ENCODE measurements around the gene CFAP100. TPM values are rescaled to one million over a fixed set of nuclear protein-coding genes. Genes with fewer than 3 reads are reported as not detected.

The CFAP100 gene
- total RNA-seq, 1 experiment from 2014 or later: not detected

DNA sequence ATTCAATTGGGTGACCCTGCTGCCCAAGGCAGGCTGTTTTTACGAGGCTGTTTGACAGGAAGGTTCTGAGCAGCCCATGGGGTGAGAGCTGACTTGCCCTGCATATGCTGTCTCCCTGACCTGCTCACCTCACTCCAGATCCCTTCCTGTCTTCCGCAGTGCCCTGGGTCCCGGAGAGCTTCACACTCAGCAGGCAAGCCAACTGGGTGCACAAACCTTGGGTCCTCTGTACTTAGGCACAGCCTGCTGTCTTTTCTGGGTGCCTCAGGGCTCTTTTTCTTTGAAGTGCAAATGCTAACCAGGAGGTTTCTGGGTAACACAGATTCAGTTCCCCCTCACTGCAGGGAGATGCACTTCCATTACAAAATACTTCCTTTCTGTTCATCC lies 48.1 kb downstream of the CFAP100 start:
- DNase-seq (ENCODE audit: low read depth, low spot score): no peak
- in situ Hi-C loops (cut with HindIII; ENCODE audit: low pct_unique_long_range_greater_than_20kb, low sequenced_read_pairs): no loop called here

DNA sequence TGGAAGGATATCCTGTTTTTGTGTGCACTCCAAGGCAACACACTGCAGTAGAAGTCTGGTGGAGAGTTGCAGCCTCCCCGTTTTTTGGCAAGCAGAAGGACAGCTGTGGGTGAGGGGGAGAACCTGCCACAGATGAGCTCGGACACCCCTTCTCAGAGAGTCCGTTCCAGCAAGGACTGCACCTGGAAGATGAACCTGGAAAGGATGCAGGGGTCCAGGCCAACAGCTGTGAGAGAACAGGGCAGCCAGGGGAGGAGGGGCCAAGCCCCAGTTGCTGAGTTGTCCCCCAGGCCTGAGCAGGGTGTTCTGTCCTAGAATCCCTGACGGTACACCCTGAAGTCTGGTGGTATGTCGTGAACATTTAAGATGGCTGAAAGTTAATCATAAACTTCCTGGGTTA lies 50.8 kb downstream of the CFAP100 start:
- in situ Hi-C loops (cut with HindIII; ENCODE audit: low pct_unique_long_range_greater_than_20kb, low sequenced_read_pairs): no loop called here
- no peak for DNase-seq (ENCODE audit: low read depth, low spot score)

DNA sequence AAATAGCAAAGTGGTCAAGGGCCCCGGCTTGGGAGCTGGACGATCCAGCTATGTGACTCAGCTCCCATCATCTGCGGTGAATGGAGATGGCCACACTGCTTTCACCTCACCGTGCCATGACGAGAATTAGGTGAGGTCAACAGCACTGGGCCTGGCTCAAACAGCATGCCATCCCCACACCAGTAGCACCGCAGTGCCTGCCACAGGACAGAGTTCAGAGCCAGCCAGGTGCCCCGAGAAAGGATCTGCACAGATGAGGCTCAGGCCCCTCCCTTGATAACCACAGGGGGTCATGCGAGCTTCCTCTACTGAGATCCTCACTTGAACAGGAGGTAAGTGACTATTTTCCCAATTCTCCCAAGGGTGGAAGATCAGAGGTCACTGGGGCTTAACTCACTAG lies 51.6 kb downstream of the CFAP100 start:
- no peak for DNase-seq (ENCODE audit: low read depth, low spot score)
- in situ Hi-C loops (cut with HindIII; ENCODE audit: low pct_unique_long_range_greater_than_20kb, low sequenced_read_pairs): no loop called here

DNA sequence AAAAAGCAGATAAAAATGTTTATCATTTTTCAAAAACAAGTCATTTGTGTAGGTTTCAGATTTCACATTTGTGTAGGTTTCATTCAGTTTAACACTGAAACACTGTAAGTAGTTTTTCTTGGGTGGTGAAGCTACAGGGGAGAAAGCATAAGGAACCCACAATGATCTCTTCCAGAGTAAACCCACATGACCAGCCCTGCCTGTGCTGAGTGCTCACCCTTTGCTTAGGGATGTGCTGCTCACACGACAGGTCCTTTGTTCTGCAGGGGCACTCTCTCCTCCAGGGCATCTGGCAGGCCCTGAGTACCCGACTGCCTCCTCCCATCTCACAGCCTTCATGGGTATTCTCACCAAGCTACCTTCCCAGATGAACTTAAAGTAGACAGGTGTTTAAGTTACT lies 52.1 kb downstream of the CFAP100 start:
- peak; percentile 10 for DNase-seq (ENCODE audit: low read depth, low spot score)

DNA sequence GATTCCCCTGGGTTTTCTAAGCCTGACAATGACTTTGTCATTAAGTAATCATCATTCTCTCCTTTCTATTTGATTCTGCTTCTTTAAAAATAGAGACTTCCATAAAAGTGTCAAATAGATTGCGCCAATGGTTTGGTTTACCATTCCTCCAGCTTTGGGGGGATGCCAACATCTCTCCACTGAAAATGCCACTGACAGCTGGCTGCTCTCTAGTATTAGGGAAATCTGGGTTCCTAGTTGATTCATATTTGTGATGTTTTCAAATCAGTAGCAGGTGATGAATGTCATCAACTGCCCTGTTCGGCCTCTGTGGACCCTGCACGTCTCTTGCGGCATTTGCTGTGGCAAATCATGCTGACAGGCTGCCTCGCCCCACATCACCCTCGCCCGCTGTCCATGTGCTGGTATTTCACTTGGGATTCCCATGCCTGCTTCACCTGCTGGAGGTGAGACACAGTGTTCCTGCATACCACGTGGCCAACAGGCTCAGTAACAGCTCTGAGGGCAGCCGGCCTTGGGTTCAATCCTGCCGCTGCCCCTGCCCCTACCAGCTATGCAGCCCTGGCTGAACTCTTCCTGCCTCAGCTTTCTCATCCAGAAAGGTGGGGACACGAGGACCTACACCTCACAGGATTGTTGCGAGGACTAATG lies 52.9 kb downstream of the CFAP100 start:
- in situ Hi-C loops (cut with HindIII; ENCODE audit: low pct_unique_long_range_greater_than_20kb, low sequenced_read_pairs): no loop called here
- DNase-seq (ENCODE audit: low read depth, low spot score): no peak

More for the DNA sequence above, 52.1 kb downstream of the CFAP100 start:
- in situ Hi-C loops (cut with HindIII; ENCODE audit: low pct_unique_long_range_greater_than_20kb, low sequenced_read_pairs): no loop called here

DNA sequence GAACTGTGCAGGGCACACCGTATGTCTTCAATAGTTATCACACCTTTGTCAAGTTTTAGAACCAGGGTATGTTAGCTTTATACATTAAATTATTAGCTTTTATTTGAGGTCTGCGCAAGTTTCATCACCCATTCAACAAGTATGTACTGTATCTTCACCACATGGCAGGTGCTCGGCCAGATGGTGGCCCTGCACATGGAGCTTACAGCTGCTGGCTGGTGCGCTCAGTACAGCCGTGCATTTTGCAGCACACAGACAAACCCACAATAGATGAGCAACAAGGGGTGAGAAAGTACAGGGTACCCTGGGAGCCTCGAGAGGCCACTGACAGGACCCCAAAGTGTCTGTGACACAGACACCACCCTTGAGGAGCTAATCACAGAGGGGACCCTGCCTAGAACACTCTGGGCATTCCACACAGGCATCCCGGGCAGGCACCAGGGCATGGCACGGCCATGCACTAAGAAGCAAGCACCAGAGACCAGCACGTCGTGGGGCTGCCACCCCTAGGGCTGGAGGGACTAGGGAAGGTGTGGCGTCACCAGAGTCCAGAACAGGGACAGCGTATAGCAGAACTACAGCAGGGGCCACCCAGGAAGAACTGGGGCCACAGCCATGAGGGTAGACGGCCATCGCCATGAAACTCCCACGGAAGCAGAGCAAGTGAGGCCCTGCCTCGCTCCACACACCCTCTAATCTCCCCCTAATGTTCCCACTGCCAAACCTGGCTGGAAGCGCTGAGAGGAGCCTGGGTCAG lies 53.6 kb downstream of the CFAP100 start:
- DNase-seq (ENCODE audit: low read depth, low spot score): no peak
- in situ Hi-C loops (cut with HindIII; ENCODE audit: low pct_unique_long_range_greater_than_20kb, low sequenced_read_pairs): no loop called here

DNA sequence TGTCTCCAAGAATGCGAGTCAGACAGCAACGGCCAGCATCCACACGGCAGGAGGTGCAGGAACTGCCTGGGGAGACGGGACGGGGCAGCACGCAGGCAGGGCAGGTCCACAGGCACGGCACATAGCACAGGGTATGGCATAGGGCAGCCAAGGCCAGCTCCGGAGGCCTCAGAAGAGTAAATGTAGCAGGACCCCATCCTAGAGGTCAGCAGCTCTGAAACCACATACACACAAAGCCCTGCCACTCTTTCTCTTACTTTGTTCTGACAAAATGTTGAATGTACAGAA lies 54.1 kb downstream of the CFAP100 start:
- in situ Hi-C loops (cut with HindIII; ENCODE audit: low pct_unique_long_range_greater_than_20kb, low sequenced_read_pairs): no loop called here
- no peak for DNase-seq (ENCODE audit: low read depth, low spot score)

DNA sequence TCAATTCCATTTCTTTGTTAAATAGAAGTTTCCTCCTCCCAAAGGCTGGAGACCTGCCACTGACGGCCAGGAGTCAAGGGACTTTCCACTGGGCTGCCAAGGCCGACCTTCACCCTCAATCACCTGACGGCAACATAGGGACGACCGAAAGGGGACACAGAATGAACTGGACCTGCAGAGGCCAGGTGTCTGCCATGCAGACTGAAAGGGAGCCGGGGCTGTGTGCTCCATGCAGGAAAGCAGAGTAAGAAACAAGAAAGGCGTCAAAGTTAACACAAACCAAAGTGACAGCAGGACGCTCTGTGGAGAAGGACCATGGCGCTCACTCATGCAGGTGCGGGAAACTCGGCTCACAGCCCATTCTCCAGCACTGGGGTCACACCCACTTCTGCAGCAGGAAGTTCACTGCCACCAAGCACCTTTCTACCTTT lies 54.9 kb downstream of the CFAP100 start:
- no peak for DNase-seq (ENCODE audit: low read depth, low spot score)
- in situ Hi-C loops (cut with HindIII; ENCODE audit: low pct_unique_long_range_greater_than_20kb, low sequenced_read_pairs): no loop called here

DNA sequence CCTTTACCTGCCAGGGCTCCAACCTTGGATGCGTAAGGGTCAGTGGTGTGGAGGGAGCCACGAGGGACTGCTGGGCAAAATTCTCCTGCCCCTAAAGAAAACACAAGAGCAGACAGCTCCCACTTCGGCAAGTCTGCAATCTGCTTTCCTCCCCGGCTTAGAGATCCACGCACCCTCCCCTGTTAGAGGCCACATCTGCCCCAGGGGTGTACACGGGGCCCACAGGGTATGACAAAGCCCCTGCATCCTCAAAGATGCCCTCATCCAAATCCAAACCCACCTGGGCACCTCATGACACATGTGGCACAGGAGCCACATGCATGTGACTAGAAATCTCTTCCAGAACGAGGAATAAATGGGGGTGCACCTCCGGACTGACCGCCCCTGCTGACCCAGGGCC lies 55.5 kb downstream of the CFAP100 start:
- no peak for DNase-seq (ENCODE audit: low read depth, low spot score)
- in situ Hi-C loops (cut with HindIII; ENCODE audit: low pct_unique_long_range_greater_than_20kb, low sequenced_read_pairs): no loop called here

DNA sequence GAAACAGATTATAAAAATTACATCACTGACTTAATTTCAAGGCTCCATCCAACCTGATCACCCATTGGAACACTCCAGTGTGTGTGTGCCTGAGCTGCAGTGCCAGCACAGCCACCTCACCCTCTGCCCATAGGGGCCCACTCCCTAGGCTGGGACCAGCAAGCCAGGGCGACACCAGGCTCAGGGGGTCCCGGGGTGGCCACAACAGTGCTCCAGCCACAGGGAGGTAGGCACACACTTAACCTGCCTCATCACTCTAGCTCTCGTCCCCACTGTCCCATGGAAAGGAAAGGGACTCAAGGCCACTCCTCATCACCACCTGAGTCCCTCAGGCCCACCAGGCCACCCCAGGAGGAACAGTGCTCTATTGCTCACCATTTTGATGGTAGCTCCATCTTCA lies 56.0 kb downstream of the CFAP100 start:
- in situ Hi-C loops (cut with HindIII; ENCODE audit: low pct_unique_long_range_greater_than_20kb, low sequenced_read_pairs): no loop called here
- no peak for DNase-seq (ENCODE audit: low read depth, low spot score)

DNA sequence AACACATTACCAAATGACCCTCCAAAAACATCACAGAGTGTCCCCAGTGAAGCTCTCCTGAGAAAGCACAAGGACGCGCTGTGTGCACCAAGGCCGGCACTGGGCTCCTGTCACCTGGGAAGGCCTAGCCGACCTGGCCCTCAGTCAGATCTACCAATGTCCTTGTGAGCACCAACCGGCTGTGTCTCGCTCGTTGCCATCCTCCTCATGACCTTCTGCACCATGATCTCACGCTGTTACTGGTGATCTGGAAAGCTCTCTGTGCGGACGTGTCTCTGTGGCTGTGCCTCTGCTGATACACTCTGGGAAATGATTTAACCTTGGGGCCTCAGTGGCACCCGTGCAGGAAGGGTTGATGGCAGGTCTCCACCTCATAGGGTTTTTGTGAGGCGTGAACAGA lies 56.8 kb downstream of the CFAP100 start:
- DNase-seq (ENCODE audit: low read depth, low spot score): no peak
- in situ Hi-C loops (cut with HindIII; ENCODE audit: low pct_unique_long_range_greater_than_20kb, low sequenced_read_pairs): no loop called here

DNA sequence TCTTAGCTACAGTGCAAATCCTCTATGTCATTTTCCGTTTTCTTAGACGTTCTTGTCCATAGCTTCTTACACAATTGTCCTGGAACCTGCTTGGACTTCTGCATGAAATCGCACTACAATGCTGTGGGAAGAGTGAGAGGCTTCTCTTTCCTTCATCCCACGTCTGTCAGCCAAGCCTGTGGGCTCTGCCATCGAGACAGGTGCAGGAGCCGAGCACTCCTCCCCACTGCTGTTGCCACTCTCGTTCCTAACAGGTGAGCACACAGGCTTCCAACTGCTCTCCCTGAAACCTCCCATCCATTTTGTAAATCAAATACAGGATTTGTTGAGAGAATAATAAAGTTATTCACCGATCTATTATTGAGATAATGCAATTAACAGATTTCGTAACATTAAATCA lies 57.5 kb downstream of the CFAP100 start:
- in situ Hi-C loops (cut with HindIII; ENCODE audit: low pct_unique_long_range_greater_than_20kb, low sequenced_read_pairs): no loop called here

DNA sequence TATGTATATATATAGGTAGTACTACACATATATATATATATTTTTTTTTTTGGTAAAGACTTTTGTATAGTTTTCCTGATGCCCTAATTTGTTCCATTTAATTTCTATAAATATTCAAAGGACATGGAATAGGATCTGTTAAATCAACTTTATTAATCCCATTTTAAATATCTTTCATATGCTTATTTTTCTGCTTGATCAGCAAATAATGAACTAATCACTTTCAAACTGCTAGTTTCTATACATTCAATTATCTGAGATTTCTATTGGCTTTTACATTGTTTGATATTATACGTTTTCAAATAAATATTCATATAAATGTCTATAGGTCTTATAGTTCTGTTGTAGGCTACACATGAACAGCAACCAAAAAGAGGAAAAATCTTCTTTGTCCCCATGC lies 59.3 kb downstream of the CFAP100 start:
- no peak for DNase-seq (ENCODE audit: low read depth, low spot score)
- in situ Hi-C loops (cut with HindIII; ENCODE audit: low pct_unique_long_range_greater_than_20kb, low sequenced_read_pairs): no loop called here

More for the DNA sequence above, 57.5 kb downstream of the CFAP100 start:
- DNase-seq (ENCODE audit: low read depth, low spot score): no peak

DNA sequence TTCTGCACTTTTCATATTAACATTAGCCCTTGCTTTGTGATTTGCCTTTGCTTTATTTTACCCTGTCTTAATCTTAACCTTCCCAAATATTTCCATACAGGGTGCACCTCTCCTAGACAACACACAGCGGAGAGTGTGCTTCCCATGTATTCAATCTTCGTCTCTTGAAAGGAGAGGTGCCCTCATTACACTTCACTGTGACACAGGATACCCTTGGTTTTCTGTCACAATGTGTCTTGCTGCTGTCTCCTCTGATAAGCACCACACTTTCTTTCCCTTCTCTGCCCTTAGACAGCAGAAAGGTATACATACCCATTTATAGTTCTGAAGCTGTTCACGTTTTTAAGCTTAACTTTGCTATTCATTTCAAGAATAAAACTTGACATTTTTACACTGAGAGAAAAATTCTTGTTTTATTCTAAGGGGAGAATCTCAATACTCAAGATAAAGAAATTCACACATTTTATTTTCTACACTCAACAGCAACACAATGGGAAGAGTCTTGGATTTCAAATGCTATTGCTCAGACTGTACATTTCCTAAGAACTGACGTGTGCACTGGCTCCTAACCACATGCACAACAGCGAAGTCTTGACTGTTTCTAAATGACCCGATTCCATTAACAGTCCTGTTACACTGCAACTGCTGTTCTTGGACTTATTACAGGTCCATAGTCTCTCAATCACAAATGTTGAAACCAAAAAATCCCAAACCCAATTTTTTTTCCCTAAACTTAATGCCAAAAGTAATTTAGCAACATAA lies 59.9 kb downstream of the CFAP100 start:
- in situ Hi-C loops (cut with HindIII; ENCODE audit: low pct_unique_long_range_greater_than_20kb, low sequenced_read_pairs): no loop called here
- no peak for DNase-seq (ENCODE audit: low read depth, low spot score)

DNA sequence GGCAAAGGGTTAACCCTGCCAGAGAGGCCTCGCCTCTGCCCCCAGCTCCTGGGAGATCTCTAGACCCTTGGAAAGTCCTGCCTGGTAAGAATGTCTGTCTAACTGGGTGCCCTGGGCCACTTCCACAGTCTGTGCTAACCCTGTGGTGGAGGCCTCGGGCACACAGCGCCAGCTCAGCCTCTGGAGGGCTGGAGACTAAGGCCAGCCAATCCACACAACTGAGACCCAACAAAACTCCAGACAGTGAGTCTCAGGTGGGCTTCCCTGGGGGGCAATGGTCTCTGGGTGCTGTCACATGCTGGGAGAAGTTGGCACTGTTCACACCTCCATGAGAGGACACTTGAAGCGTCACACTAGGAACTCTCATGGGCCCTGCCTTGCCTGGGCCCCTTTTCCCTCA lies 61.5 kb downstream of the CFAP100 start:
- in situ Hi-C loops (cut with HindIII; ENCODE audit: low pct_unique_long_range_greater_than_20kb, low sequenced_read_pairs): no loop called here
- DNase-seq (ENCODE audit: low read depth, low spot score): no peak

DNA sequence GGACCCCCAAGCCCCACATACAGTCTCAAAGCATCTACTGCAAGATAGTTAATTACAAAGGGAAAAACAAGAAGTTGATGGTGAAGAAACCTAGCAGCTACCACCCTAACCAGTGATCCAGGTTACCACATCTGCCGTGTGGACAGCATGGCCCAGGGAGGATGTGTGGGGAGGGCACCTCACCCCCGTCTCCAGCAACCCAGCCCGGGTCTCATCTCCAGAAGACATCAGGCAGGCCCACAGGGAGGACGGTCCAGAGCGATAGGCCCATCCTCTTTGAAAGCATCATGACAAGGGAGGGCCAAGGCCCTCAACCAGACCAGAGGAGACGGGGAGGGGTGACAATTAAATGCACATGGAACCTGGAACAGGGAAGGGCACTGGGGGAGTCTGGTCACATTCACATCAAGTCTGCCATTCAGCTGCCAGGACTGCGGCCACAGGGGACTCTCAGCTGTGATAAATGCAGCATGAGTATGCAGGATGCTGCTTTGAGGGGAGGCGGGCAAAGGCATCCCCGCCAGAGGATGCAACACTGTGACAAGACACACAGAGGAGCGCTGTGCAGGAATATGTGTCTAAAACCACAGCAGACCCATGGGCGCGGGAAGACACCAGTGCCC lies 62.2 kb downstream of the CFAP100 start:
- DNase-seq (ENCODE audit: low read depth, low spot score): no peak
- in situ Hi-C loops (cut with HindIII; ENCODE audit: low pct_unique_long_range_greater_than_20kb, low sequenced_read_pairs): no loop called here

DNA sequence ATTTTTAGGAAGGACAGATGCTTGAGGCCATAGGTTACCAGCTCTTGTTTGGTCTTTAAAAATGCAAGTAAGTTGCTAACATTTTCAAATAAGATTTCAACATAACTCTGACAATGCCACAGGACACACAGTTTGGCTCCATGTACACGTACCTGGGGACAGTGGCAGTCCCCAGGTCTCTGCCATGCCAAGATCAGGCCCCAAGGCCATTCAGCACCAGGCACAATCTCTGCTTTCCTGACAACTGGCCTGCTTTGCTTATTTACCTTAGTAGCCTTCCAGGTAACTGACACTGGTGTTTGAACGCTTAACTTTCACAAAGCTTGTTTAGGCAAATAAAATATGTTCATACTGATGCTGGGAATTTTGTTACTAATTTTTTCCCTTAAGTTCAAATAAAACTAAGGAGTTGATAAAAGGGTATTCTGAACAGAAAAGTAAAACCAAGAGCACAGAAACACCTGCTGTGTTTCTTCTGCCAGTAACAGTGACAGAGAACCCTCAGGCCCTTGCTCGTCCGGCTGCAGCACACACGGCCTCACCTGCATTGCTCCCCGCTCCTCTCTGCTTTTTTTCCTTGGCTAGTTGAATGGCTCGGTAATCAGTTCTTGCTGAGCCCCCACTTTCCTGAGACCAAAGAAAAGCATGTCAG lies 64.5 kb downstream of the CFAP100 start:
- no peak for DNase-seq (ENCODE audit: low read depth, low spot score)
- in situ Hi-C loops (cut with HindIII; ENCODE audit: low pct_unique_long_range_greater_than_20kb, low sequenced_read_pairs): no loop called here

DNA sequence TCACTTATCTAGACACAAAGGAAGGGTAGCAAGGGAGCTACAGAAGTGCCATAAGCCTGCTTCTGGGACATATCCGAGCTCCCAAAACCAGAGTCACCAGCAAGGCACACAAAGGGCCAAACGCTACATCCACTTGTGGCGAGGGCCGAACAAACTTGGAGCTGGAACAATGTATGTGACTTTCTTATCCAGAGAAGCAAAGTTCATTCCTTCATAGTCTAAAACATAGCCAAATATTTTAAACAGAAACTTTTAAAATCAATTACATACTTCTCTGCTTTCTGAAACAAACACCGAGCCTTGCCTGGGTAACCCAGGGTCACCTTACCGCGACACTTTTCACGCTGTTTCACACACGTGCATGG lies 65.0 kb downstream of the CFAP100 start:
- DNase-seq (ENCODE audit: low read depth, low spot score): no peak
- in situ Hi-C loops (cut with HindIII; ENCODE audit: low pct_unique_long_range_greater_than_20kb, low sequenced_read_pairs): no loop called here

Measured in SK-MEL-5 (cell line).